Lower leg skin (tissue), 3 donors: ENCODE measurements around the gene SYCP2L.
"Not testable (repeated sequence)": the region's sequence is repeated elsewhere in the genome, so short reads cannot be mapped to it uniquely, and the experiment has no call there.

ENCODE experiments used
- CTCF ChIP-seq, 3 donors: fragments of 450-650 bp; IDR thresholded peaks; one replicate each; pipeline ENCODE4 v1.5.1; 2016; ENCODE audit warnings: antibody characterized with exemption in 3 of 3, mild to moderate bottlenecking in 3 of 3, moderate library complexity in 2 of 3
- POLR2A ChIP-seq, 2 donors: fragments of 450-650 bp; IDR thresholded peaks; one replicate each; pipeline ENCODE4 v1.6.1; 2016 to 2017; ENCODE audit warnings: antibody characterized with exemption in 2 of 2, mild to moderate bottlenecking in 1 of 2, moderate library complexity in 1 of 2

- not testable (repeated sequence) for TF ChIP-seq POLR2A, CTCF (IDR thresholded peaks at IDR 0.05)
Measured at GRCh38 chr6:10866709-10867108, 20.1 kb upstream of the SYCP2L start.
